ENCODE results near the gene EDEM3.

GRCh38 chr1:184691719-184692324, 62.8 kb downstream of the EDEM3 start:
- TF ChIP-seq CTCF (IDR thresholded peaks at IDR 0.05) (no peak), EZH2 (IDR thresholded peaks at IDR 0.05; ENCODE audit: borderline replicate concordance, insufficient read depth, low read depth, low read length, poor library complexity, severe bottlenecking) (no peak)
